ENCODE measurements around the gene LRRC25.
"Not testable (repeated sequence)": the region's sequence is repeated elsewhere in the genome, so short reads cannot be mapped to it uniquely, and the experiment has no call there.

LRRC25 gene

DNA sequence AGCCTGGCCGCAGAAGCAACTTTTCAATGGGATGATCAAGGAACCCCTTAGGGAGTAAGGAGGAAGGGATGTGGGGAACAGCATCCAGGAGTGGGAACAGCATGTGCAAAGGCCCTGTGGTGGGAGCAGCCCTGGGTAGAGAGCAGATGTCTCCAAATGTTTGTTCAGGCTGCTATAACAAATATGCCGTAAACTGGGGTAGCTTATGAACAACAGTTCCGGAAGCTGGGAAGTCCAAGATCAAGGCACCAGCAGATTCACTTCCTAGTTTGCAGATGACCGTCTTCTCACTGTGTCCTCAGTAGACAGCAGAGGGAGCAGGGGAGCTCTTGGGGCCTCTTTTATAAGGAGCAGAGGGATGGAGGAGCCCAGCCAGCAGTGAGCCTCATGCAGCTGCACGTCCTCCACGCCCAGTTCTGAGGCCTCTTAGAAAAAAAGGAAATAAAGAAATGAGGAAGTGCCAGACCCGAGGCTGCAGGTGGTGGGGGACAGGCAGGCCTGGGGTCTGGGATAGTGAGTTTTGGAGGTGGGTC lies 4.2 kb upstream of the LRRC25 start:
- no peak for DNase-seq

DNA sequence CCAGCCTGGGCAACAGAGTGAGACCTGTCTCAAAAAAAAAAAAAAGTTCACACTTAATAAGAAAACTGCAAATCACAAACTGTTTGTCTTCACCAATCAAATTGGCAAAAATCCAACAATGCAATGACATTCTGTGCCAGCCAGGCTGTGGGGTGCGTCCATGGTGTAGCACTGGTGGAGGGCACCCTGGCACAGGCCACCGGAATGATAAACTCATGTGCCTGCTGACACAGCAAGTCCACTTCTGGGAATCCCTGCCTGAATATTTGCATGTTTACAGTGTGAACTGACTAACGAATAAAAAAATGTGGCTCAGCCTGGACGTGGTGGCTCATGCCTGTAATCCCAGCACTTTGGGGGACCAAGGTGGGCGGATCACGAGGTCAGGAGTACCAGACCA lies 1.6 kb upstream of the LRRC25 start:
- no peak for DNase-seq

DNA sequence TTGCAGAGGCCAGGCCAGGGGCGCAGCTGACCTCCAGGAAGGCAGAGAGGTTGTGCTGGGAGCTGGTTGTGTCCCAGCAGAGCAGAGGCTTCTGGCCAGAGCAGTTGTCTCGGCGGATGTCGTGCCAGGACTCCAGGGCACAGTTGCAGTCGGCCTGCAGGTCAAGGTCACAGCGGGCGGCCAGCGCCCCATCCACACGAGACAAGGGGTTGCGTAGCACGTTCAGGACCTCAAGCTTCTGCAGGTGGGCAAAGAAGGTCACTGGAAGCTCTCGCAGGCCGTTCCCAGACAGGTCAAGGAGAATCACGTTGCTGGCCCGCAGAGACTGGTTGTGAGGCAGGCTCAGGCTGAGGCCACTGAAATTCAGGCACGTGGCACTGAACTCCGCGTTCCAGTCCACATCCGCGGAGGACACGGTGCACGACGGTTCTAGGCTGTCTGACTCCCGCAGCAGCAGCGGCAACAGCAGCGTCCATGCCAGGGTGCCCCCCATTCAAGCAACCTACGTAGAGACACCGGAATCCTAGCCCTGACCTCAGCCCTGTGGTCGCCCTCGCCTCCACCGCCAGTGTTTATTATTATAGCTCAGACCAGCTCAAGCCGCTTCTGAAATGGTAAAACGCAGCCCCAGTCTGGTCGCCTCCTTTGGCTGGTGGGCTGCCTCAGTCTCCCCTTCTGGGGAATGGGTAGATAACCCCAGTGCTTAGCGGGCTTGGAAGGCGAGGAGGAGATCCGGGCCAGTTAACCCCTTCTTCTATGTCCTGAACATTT lies 766 bp downstream of the LRRC25 start:
- no peak for DNase-seq

DNA sequence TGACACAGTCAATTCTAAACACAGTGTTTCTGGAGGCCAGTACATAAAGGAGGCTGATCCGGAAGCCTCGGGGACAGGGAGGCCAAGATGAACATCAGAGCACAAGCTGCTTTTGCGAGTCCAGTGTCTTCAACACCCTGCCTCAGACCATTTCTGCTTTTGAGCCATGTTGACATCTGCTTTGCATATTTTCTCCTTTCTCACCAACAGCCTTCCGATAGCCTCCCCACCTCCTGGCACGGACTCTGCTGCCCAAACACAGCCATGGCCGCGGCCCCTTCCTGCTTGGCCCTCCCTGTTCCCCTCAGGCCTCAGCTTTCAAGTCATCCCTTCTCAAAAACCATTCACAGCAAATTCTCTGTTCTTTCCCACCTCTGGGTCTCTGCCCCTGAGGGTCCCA lies 3.6 kb downstream of the LRRC25 start:
- DNase-seq, result no peak

DNA sequence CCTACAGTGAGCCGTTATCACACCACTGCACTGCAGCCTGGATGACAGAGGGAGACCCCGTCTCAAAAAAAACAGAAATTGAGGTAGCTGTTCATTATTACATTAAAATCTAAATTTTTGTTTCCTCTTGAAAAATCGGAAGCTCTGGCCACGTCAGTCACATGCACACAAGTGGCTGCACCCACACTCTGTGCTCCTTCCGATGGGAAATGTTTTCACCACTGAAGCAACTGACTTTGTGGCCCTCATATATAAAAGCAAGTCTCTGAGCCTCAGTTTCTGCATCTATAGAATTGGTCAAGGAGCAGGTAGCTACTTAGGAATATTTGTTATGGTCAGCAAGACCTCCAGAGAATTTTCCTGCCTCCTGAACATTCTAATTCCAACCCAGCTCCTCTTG lies 4.5 kb downstream of the LRRC25 start:
- DNase-seq, result no peak

DNA sequence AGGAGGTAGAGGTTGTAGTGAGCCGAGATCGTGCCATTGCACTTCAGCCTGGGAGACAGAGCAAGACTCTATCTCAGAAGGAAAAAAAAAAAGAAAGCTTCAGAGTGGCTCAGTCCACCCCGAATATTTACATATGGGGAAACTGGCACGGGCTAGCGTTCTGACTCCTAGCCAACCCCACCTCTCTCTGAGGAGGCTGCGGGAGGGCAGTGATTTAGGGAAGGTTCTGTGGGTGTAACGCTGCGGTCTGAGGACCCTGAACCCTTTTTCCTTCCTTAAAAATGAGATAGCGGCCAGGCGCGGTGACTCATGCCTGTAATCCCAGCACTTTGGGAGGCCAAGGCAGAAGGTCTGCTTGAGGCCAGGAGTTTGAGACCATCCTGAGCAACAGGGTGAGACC lies 5.0 kb downstream of the LRRC25 start:
- no peak for DNase-seq

DNA sequence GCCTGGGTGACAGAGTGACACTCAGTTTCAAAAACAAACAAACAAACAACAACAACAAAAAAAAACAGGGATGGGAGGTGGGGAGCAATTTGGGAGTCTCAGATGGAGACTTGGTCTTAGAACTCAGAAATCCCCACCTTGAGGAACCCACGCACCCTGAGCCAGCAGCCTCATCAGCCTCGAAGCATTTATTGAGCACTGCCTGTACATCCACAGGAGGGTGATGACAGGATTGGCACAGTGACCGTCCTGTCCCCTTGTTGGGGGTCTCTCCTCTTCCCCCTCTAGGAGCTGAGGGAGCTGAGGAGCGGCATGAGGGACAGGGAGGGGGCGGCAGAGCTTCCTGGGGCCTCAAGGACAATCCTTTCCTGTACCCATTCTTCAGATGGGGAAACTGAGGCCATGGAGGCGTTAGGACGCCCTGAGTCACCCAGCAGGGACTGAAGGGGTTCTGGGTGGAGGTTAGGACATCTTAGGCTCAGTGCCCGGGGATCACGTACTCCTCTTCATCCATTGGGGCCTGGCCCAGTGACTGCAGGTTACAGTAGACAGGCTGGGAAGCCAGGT lies 5.8 kb downstream of the LRRC25 start:
- no peak for DNase-seq

DNA sequence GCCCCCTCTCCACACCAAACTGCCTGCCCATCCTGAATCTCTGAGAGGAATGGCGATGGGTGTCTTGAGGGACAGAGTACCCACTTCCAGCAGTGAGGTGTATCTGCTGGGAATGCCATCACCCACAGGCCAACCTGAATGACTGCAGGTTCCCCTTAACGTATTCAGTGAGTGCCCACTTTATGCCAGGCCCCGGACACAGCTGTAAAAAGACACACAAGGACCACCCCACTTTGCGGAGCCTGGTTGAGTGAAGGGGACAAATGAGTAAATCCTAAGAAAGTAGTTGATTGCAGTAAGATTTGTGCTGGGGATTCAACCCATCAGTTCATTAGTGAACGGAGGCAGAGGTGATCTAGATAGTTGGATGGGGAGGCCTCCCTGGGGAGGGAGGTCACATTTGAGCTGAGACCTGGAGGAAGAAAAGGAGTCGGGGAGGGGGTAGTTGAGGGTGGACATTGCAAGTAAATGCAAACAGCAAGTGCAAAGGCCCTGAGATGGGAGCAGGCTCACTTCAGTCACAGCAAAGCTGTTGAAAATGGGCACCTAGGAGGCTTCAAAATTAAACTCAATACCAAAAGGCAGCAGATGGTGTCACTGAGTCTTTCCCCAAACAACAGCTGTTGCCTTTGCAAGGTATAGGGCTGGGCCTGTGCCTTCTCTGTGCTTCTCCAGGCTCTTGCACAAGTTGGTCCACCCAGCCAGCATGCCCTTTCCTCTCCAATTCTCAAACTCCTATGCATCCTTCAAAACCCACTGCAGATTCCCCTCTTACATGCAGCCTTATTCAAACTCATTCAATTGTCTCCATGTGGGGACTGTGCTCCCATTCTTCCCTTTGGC lies 7.1 kb downstream of the LRRC25 start:
- no peak for DNase-seq

DNA sequence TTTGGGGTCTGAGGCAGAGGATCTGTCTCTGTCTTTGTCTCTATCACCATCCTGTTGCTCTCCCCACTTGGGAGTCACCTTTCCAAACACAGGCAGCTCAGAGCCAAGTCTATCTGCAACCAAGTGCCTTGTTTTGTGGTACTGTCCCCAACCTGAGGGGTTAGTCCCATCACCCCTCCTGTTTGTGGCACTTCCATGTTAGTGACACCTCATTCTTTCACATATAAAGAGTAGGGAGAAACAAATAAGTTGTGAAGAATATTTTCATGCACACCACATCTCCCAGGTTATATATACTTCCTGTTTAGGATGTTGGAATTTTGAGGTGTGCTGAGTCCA lies 7.7 kb downstream of the LRRC25 start:
- DNase-seq, result no peak

DNA sequence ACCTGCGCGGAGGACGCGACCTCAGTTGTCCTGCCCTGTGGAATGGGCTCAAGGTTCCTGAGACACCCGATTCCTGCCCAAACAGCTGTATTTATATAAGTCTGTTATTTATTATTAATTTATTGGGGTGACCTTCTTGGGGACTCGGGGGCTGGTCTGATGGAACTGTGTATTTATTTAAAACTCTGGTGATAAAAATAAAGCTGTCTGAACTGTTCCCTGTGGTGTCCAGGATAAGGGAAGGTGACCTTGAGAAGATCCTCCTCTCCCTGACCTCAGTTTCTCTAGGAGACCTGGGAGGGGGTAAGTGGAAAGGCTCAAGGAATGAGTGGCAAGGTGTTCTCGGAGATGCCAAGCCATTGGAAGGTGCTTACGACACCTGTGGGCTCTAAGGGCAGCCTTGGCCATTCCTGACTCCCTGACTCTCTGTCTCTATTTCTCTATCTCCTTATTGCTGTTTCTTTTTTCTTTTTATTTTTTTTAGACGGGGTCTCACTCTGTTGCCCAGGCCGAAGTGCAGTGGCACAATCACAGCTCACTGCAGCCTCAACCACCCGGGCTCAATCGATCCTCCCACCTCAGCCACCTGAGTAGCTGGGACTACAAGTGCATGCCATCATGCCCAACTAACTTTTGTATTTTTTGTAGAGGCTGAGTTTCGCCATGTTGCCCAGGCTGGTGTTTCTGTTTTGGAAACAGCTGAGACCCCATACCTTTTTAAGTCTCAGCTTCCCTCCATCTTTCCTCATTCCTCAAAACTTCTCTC lies 8.3 kb downstream of the LRRC25 start:
- no peak for DNase-seq

DNA sequence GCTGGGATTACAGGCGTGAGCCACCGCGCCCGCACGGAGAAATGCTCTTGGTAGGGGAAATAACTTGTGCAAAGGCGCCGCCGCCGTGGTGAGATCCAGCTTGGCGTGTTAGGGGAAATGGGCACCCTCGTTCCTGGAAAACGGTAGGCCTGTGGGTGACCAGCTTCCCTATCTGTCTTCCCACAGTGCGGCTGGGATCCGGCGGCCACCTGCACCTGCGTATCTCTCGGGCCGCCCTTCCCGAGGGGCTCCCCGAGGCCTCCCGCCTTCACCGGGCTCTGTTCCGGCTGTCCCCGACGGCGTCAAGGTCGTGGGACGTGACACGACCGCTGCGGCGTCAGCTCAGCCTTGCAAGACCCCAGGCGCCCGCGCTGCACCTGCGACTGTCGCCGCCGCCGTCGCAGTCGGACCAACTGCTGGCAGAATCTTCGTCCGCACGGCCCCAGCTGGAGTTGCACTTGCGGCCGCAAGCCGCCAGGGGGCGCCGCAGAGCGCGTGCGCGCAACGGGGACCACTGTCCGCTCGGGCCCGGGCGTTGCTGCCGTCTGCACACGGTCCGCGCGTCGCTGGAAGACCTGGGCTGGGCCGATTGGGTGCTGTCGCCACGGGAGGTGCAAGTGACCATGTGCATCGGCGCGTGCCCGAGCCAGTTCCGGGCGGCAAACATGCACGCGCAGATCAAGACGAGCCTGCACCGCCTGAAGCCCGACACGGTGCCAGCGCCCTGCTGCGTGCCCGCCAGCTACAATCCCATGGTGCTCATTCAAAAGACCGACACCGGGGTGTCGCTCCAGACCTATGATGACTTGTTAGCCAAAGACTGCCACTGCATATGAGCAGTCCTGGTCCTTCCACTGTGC lies 9.1 kb downstream of the LRRC25 start:
- peak; percentile 94 for DNase-seq

DNA sequence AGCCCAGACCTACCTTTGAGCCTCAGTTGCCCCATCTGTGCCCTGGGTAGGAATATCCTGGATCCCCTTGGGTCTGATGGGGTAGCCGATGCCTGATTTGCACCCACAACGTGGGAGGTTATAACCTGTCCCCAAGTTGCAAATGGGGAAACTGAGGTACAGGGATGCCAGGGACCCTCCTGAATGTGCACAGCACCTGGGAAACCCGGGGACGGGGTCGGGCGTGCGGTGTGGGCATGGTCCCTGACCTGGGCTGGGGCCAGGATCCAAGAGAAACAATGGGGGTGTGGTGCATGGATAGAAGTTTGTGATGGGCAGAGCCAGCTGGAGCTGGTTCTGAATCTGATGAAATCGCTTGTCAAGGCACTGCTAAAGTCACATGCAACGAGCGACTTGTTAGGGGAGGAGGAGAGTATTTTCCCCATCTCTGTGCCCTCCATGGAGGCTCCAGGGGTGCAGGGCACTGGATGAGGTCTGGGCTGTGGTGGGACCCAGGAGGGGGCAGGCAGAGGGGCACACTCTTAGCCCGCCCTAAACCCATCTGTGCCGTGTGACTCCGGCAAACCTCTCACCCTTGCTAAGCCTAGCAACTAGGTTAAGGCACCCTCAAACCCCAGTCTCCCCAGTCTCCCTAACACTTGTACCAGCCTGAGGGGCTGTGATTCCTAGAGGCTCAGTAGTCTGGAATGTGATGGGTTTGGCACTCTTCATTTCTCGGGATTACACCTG lies 10.7 kb downstream of the LRRC25 start:
- no peak for DNase-seq

DNA sequence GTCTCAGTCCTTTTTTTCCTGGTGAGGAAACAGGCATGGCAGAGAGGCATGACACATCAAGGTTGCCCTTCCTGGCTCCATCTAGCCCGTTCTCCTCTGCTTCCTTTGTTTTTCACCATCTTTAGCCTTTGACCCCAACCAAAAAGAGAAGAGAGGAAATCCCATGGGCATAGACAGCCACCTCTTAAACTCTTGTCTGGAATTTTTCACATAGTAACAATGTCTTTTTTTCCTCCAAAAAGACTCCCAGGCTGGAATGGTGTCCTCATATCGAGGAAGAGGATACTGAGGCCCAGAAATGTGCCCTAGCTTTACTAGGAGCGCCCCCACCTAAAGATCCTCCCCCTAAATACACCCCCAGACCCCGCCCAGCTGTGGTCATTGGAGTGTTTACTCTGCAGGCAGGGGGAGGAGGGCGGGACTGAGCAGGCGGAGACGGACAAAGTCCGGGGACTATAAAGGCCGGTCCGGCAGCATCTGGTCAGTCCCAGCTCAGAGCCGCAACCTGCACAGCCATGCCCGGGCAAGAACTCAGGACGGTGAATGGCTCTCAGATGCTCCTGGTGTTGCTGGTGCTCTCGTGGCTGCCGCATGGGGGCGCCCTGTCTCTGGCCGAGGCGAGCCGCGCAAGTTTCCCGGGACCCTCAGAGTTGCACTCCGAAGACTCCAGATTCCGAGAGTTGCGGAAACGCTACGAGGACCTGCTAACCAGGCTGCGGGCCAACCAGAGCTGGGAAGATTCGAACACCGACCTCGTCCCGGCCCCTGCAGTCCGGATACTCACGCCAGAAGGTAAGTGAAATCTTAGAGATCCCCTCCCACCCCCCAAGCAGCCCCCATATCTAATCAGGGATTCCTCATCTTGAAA lies 11.5 kb downstream of the LRRC25 start, which contains the start of gene GDF15:
Gene GDF15, plus strand, starts transcription at position 484 of the 868 bp plus-strand sequence. Its CDS starts 32 bp downstream, at position 516.
- DNase-seq, result peak; percentile 33

DNA sequence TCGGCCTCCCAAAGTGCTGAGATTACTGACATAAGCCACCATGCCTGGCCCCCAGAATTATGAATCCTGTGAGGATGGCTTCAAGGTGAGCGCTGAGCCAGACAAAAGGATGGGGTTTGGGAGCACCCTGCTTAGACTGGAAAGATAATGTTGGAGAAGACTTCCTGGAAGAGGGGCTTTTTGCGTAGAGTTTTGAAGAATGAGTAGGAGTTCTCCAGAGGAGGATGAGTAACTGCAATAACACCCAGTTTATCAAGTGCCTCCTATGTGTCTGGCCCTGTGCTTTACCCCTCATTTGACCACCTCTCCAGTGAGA lies 12.1 kb downstream of the LRRC25 start:
- no peak for DNase-seq

DNA sequence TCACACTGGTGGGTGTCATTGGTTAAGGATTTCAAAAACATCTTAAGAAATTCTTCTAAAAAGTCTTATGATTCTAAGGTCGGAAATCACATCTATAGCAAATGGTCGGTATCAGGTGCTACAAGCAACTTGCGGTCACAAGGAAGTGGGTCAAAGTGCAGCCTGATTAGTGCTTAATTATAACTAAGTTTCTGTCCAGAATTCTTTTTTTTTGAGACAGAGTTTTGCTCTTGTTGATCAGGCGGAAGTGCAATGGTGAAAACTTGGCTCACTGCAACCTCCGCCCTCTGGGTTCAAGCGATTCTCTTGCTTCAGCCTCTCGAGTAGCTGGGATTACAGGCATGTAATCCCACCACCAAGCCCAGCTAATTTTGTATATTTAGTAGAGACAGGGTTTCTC lies 12.6 kb downstream of the LRRC25 start:
- DNase-seq, result no peak

DNA sequence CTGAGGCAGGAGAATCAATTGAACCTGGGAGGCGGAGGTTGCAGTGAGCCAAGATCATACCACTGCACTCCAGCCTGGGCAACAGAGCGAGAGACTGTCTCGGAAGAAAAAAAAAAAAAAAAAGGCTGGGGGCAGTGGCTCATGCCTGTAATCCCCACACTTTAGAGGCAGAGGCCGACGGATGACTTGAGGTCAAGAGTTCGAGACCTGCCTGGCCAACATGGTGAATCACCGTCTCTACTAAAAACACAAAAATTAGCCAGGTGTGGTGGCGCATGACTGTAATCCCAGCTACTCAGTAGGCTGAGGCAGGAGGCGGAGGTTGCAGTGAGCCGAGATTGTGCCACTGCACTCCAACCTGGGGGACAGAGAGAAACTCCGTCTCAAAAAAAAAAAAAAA lies 13.8 kb downstream of the LRRC25 start:
- DNase-seq, result not testable (repeated sequence)

DNA sequence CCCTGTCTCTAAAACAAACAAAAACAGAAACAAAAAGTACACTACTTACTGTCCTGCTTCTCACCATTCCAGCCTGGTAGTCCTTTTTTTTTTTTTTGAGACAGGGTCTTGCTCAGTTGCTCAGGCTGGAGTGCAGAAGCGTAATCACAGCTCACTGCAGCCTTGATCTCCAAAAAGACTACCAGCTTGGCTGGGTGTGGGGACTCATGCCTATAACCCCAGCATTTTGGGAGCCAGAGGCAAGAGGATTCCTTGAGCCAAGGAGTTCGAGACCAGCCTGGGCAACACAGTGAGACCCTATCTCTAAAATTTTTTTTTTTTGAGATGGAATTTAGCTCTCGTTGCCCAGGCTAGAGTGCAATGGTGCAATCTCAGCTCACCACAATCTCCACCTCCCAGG lies 16.6 kb downstream of the LRRC25 start:
- DNase-seq, result no peak

DNA sequence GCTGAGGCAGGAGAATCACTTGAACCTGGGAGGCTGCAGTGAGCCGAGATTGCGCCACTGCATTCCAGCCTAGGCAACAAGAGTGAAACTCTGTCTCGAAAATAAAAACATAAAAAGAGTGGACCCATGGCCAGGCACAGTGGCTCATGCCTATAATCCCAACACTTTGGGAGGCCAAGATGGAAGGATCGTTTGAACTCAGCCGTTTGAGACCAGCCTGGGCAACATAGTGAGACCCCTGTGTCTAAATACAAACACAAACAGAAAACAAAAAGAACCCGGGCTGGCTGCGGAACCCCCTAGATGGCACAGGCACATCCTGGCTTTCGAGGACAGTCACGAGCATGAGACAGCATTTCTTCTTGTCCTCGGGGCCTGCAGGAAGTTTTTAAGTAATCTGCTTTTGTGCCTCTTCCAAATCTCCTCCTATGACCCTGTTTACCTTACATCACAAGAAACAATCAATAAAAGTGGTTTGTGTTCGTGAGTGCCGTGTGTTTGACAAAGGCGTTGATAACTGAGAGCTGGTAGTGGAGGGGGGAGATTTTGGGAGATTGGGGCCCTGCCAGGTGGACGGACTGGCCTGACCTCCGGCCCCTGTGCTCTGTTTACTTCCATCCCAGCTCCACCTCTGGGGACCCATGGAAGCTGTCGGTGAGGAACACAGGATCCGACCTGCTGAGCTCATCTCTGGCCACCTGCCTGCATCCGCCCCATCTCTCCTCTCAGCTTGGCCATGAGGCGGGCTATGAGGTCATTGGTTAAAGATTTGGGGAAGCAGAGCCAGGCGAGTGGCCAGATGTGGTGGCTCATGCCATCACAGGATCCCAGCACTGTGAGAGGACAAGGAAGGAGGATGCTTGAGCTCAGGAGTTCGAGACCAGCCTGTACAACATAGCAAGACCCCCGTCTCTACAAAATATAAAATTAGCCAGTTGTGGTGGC lies 17.3 kb downstream of the LRRC25 start:
- peak; percentile 30 for DNase-seq

DNA sequence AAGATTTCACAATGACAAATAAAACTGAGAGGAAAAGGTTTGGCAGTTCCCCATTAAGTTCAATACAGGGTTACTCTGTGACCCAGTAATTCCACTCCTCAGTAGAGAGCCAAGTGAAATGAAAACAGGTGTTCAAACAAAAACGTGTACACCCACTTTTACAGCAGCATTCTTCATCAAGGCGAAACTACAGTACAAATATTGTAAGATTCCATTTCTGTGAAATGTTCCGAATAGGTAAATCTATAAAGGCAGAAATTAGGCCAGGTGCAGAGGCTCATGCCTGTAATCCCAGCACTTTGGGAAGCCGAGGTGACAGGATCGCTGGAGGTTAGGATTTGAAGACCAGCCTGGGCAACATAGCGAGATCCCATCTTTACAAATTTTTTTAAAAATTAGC lies 20.4 kb downstream of the LRRC25 start:
- DNase-seq, result no peak

Measured in eye (tissue), 1 donor.